Measurements from ENCODE around the gene RBFA.

GRCh38 chr18:80042785-80043184 is 8.6 kb downstream of the RBFA start:
- TF ChIP-seq CTCF (IDR thresholded peaks at IDR 0.05 in 2 of 3, conservative IDR thresholded peaks at IDR 0.05 in 1 of 3; ENCODE audit: control insufficient read depth in 2 of 3, extremely low read depth in 1 of 3, insufficient read depth in 1 of 3, low read depth in 3 of 3, low read length in 3 of 3) = no peak
- no peak for TF ChIP-seq ASH2L (IDR thresholded peaks at IDR 0.05; ENCODE audit: borderline replicate concordance, low read depth)

Measured in GM12878 (cell line).